ENCODE results near the gene MAK.
"Not testable (repeated sequence)": the region's sequence is repeated elsewhere in the genome, so short reads cannot be mapped to it uniquely, and the experiment has no call there.

MAK gene

GRCh38 chr6:10837995-10838793 is at the start of gene MAK:
TSS of gene MAK (minus strand) at chr6:10838539. CDS start at chr6:10830648, 7,891 bp downstream.
- peak; percentile 75 for DNase-seq (ENCODE audit: low read depth)

- no peak for DNase-seq (ENCODE audit: low read depth)
Measured at GRCh38 chr6:10886691-10887502, 48.6 kb upstream of the MAK start, which contains the start of gene SYCP2L. TSS of gene SYCP2L (plus strand) at chr6:10887052. CDS start at chr6:10887127, 75 bp downstream.

- DNase-seq (ENCODE audit: low read depth) = not testable (repeated sequence)
Measured at GRCh38 chr6:10886365-10886690, 48.0 kb upstream of the MAK start.

- DNase-seq (ENCODE audit: low read depth) = no peak
Measured at GRCh38 chr6:10884245-10884972, 46.1 kb upstream of the MAK start.

GRCh38 chr6:10883312-10884244 is 45.2 kb upstream of the MAK start:
- DNase-seq (ENCODE audit: low read depth) = no peak

- no peak for DNase-seq (ENCODE audit: low read depth)
Measured at GRCh38 chr6:10882657-10883171, 44.4 kb upstream of the MAK start.

- DNase-seq (ENCODE audit: low read depth) = not testable (repeated sequence)
Measured at GRCh38 chr6:10882253-10882630, 43.9 kb upstream of the MAK start.

GRCh38 chr6:10880366-10880765 is 42.0 kb upstream of the MAK start:
- no peak for DNase-seq (ENCODE audit: low read depth)

GRCh38 chr6:10877871-10878270 is 39.5 kb upstream of the MAK start:
- DNase-seq (ENCODE audit: low read depth) = no peak

GRCh38 chr6:10877012-10877411 is 38.7 kb upstream of the MAK start:
- DNase-seq (ENCODE audit: low read depth) = no peak

- DNase-seq (ENCODE audit: low read depth) = no peak
Measured at GRCh38 chr6:10875026-10875425, 36.7 kb upstream of the MAK start.

GRCh38 chr6:10874207-10874606 is 35.9 kb upstream of the MAK start:
- no peak for DNase-seq (ENCODE audit: low read depth)

GRCh38 chr6:10873374-10873773 is 35.0 kb upstream of the MAK start:
- no peak for DNase-seq (ENCODE audit: low read depth)

- DNase-seq (ENCODE audit: low read depth) = no peak
Measured at GRCh38 chr6:10867952-10868351, 29.6 kb upstream of the MAK start.

- not testable (repeated sequence) for DNase-seq (ENCODE audit: low read depth)
Measured at GRCh38 chr6:10866709-10867108, 28.4 kb upstream of the MAK start.

- DNase-seq (ENCODE audit: low read depth) = not testable (repeated sequence)
Measured at GRCh38 chr6:10863031-10863430, 24.7 kb upstream of the MAK start.

GRCh38 chr6:10862361-10862760 is 24.0 kb upstream of the MAK start:
- DNase-seq (ENCODE audit: low read depth) = no peak

GRCh38 chr6:10861086-10861485 is 22.7 kb upstream of the MAK start:
- no peak for DNase-seq (ENCODE audit: low read depth)

GRCh38 chr6:10857259-10857658 is 18.9 kb upstream of the MAK start:
- no peak for DNase-seq (ENCODE audit: low read depth)

- DNase-seq (ENCODE audit: low read depth) = no peak
Measured at GRCh38 chr6:10854922-10855632, 16.7 kb upstream of the MAK start.

All from activated gamma-delta T cell treated with anti-CD3 and anti-CD28 coated beads, Interleukin-2, amount 50 U/mL, for 16 hours (primary cell).